GM23338 (cell line): ENCODE measurements around the gene LAMB3. TPM values are rescaled to one million over a fixed set of nuclear protein-coding genes. Genes with fewer than 3 reads are reported as not detected.

Experiments
- ATAC-seq: fragments of 200-7000 bp; cut with Tn5 transposase; 3 replicates; pipeline ENCODE4 v1.9.1; 2020
- DNase-seq: peaks from one replicate; pipeline ENCODE4 v3.0.0-alpha.2; 2015; ENCODE audit warnings: low spot score
- H2AFZ ChIP-seq: fragments of 200-600 bp; sonication (generic); 2 replicates; pipeline ENCODE4 v1.8.0; 2016; ENCODE audit warnings: antibody characterized with exemption, mild to moderate bottlenecking, moderate library complexity
- H3F3A ChIP-seq: fragments of 200-600 bp; sonication (generic); replicated peaks from 2 replicates; pipeline ENCODE4 v1.8.0; 2017; ENCODE audit warnings: antibody characterized with exemption, mixed run types, low read depth
- H3K27ac ChIP-seq: fragments of 200-600 bp; sonication (generic); 2 replicates; pipeline ENCODE4 v1.6.1; 2016; ENCODE audit warnings: low read depth
- H3K27me3 ChIP-seq: fragments of 200-600 bp; sonication (generic); 2 replicates; pipeline ENCODE4 v1.8.0; 2016; ENCODE audit warnings: mild to moderate bottlenecking, mixed run types, moderate library complexity; ENCODE audit not compliant: insufficient read depth
- H3K36me3 ChIP-seq: fragments of 200-600 bp; sonication (generic); 2 replicates; pipeline ENCODE4 v1.8.0; 2016; ENCODE audit warnings: mild to moderate bottlenecking; ENCODE audit not compliant: insufficient read depth
- H3K4me1 ChIP-seq: fragments of 200-600 bp; sonication (generic); 2 replicates; pipeline ENCODE4 v1.8.0; 2016; ENCODE audit warnings: mild to moderate bottlenecking, moderate library complexity; ENCODE audit not compliant: insufficient read depth
- H3K4me2 ChIP-seq: fragments of 200-600 bp; sonication (generic); 2 replicates; pipeline ENCODE4 v1.7.1; 2017; ENCODE audit warnings: mixed run types
- H3K4me3 ChIP-seq: fragments of 200-600 bp; sonication (generic); 2 replicates; pipeline ENCODE4 v1.6.1; 2016; ENCODE audit warnings: mixed run types
- H3K79me2 ChIP-seq: fragments of 200-600 bp; sonication (generic); replicated peaks from 2 replicates; pipeline ENCODE4 v1.8.0; 2017; ENCODE audit warnings: mild to moderate bottlenecking; ENCODE audit not compliant: insufficient read depth
- H3K9me2 ChIP-seq: fragments of 200-600 bp; sonication (generic); 2 replicates; pipeline ENCODE4 v1.8.0; 2017; ENCODE audit not compliant: insufficient read depth
- H4K20me1 ChIP-seq: fragments of 200-600 bp; sonication (generic); replicated peaks from 2 replicates; pipeline ENCODE4 v1.8.0; 2017; ENCODE audit warnings: mild to moderate bottlenecking; ENCODE audit not compliant: insufficient read depth
- H3K27ac Mint-ChIP-seq: 2 replicates; pipeline ENCODE4 v1.8.0; 2020; ENCODE audit warnings: inconsistent platforms, mild to moderate bottlenecking, moderate library complexity, mixed read lengths
- H3K27me3 Mint-ChIP-seq: 3 replicates; pipeline ENCODE4 v1.8.0; 2022; ENCODE audit warnings: low read depth, mild to moderate bottlenecking, moderate library complexity, mixed read lengths, inconsistent platforms; ENCODE audit not compliant: insufficient read depth, poor library complexity
- H3K36me3 Mint-ChIP-seq: 3 replicates; pipeline ENCODE4 v1.8.0; 2021; ENCODE audit warnings: low read depth, mild to moderate bottlenecking, inconsistent platforms, moderate library complexity, mixed read lengths
- H3K4me1 Mint-ChIP-seq: 3 replicates; pipeline ENCODE4 v1.8.0; 2020; ENCODE audit warnings: mild to moderate bottlenecking, inconsistent platforms, mixed read lengths
- H3K4me3 Mint-ChIP-seq: 3 replicates; pipeline ENCODE4 v1.8.0; 2021; ENCODE audit warnings: moderate library complexity, mild to moderate bottlenecking, inconsistent platforms, mixed read lengths
- H3K9me3 Mint-ChIP-seq: 3 replicates; pipeline ENCODE4 v1.8.0; 2020; ENCODE audit warnings: moderate library complexity, mild to moderate bottlenecking, inconsistent platforms, mixed read lengths
- CREB1 ChIP-seq: fragments of 250-450 bp; sonication (Bioruptor Pico); IDR thresholded peaks from 2 replicates; pipeline ENCODE4 v1.5.0; 2020; ENCODE audit warnings: low read depth, mild to moderate bottlenecking, moderate library complexity
- CTCF ChIP-seq, 2 experiments: fragments of 200-600 bp in 1 of 2; sonication (generic) in 1 of 2; conservative IDR thresholded peaks; 2 replicates each; pipeline versions ENCODE4 v1.5.1 to v1.6.1; 2016 to 2017; ENCODE audit warnings: antibody characterized with exemption in 2 of 2, low read depth in 2 of 2, mild to moderate bottlenecking in 2 of 2, moderate library complexity in 1 of 2
- ETS1 ChIP-seq: IDR thresholded peaks from 2 replicates; pipeline ENCODE4 v1.6.1; 2016; ENCODE audit warnings: antibody characterized with exemption
- EZH2 ChIP-seq: fragments of 200-600 bp; sonication (generic); IDR thresholded peaks from one replicate; pipeline ENCODE4 v1.8.0; 2017; ENCODE audit warnings: antibody characterized with exemption, mild to moderate bottlenecking, low read depth; ENCODE audit not compliant: unreplicated experiment
- EZH2phosphoT487 ChIP-seq: fragments of 200-600 bp; sonication (generic); IDR thresholded peaks from one replicate; pipeline ENCODE4 v1.8.1; 2018; ENCODE audit warnings: antibody characterized with exemption; ENCODE audit not compliant: unreplicated experiment
- JUNB ChIP-seq: IDR thresholded peaks from one replicate; pipeline ENCODE4 v1.6.1; 2016; ENCODE audit warnings: antibody characterized with exemption; ENCODE audit not compliant: unreplicated experiment
- NANOG ChIP-seq: IDR thresholded peaks from 2 replicates; pipeline ENCODE4 v1.6.1; 2016; ENCODE audit warnings: antibody characterized with exemption, borderline replicate concordance
- POLR2AphosphoS5 ChIP-seq: IDR thresholded peaks from 2 replicates; pipeline ENCODE4 v1.6.1; 2016; ENCODE audit warnings: antibody characterized with exemption, low read depth
- REST ChIP-seq: IDR thresholded peaks from one replicate; pipeline ENCODE4 v1.6.1; 2018; ENCODE audit warnings: antibody characterized with exemption; ENCODE audit not compliant: unreplicated experiment
- STAT1 ChIP-seq: IDR thresholded peaks from one replicate; pipeline ENCODE4 v1.6.1; 2016; ENCODE audit warnings: antibody characterized with exemption; ENCODE audit not compliant: unreplicated experiment
- ZNF114 ChIP-seq: fragments of 250-450 bp; sonication (Bioruptor Pico); IDR thresholded peaks from 2 replicates; pipeline ENCODE4 v1.5.0; 2020; ENCODE audit warnings: mild to moderate bottlenecking, moderate library complexity
- ZNF331 ChIP-seq: fragments of 250-450 bp; sonication (Bioruptor Pico); IDR thresholded peaks from 2 replicates; pipeline ENCODE4 v1.5.0; 2020; ENCODE audit warnings: low read depth, mild to moderate bottlenecking, moderate library complexity
- ZNF462 ChIP-seq: fragments of 250-450 bp; sonication (Bioruptor Pico); IDR thresholded peaks from 2 replicates; pipeline ENCODE4 v1.5.0; 2020; ENCODE audit warnings: mild to moderate bottlenecking, moderate library complexity
- polyA plus RNA-seq: library from polyadenylated mRNA; unstranded; fragments of >200 nt; fragmentation: Nextera tagmentation; extraction: Ambion mirVana; gene quantifications from 2 replicates; pipeline ENCODE4 v1.2.1, GENCODE V29; 2016
- total RNA-seq: library from RNA; depleted of rRNA; stranded (reverse); fragments of >200 nt; shearing (Covaris generic); gene quantifications from 2 replicates; pipeline ENCODE4 v1.2.3, GENCODE V29; 2014

LAMB3 gene
- total and polyA plus RNA-seq, 2 experiments from 2014 or later, result 0.05 to 0.52 TPM

GRCh38 chr1:209594440-209594839 lies 57.8 kb downstream of the LAMB3 start:
- no peak for DNase-seq
- no peaks in the 10 kb centered on the region for H3K36me3 Mint-ChIP-seq

More at GRCh38 chr1:209594440-209594839, 57.8 kb downstream of the LAMB3 start:
- no peak overlapping the region for H2AFZ ChIP-seq
- TF ChIP-seq STAT1 (no peak), ZNF114 (no peak), ZNF462 (no peak), CREB1 (CRISPR knock-in tag) (no peak), NANOG (no peak), EZH2 (no peak), JUNB (no peak), POLR2AphosphoS5 (no peak), CTCF (conservative IDR thresholded peaks at IDR 0.05; ENCODE audit: low read depth in 2 of 2) (no peak), ZNF331 (CRISPR knock-in tag) (no peak), ETS1 (no peak), EZH2phosphoT487 (no peak), REST (no peak)
- no peaks in the 10 kb centered on the region for H3K79me2 ChIP-seq
- H3K4me2 ChIP-seq, result no peak overlapping the region
- no peak overlapping the region for H3K27ac ChIP-seq
- H3K4me3 ChIP-seq, result no peak overlapping the region
- no peaks in the 10 kb centered on the region for H4K20me1 ChIP-seq
- no peaks in the 10 kb centered on the region for H3F3A ChIP-seq
- no peaks in the 10 kb centered on the region for H3K9me2 ChIP-seq
- ATAC-seq, result no peak
- Mint-ChIP-seq H3K4me3 (no peak overlapping the region), H3K4me1 (peaks cover 2% of the 10 kb centered on the region), H3K27ac (no peak overlapping the region), H3K27me3 (no peaks in the 10 kb centered on the region), H3K9me3 (no peaks in the 10 kb centered on the region)
- no peaks in the 10 kb centered on the region for H3K4me1 ChIP-seq
- no peaks in the 10 kb centered on the region for H3K36me3 ChIP-seq
- no peaks in the 10 kb centered on the region for H3K27me3 ChIP-seq
